ENCODE data around the gene FOXR1. TPM values are rescaled to one million over a fixed set of nuclear protein-coding genes. Genes with fewer than 3 reads are reported as not detected.

FOXR1 gene
- total RNA-seq, 1 donor from 2014 or later: not detected

- peak overlapping the region; percentile 94 for H3K4me3 Mint-ChIP-seq (ENCODE audit: low read depth)
- peaks cover 16% of the 10 kb centered on the region for H3K4me1 Mint-ChIP-seq (ENCODE audit: low read depth)
- no peaks in the 10 kb centered on the region for H3K36me3 Mint-ChIP-seq (ENCODE audit: insufficient read depth)
- H3K27ac Mint-ChIP-seq: peak overlapping the region; percentile 97
- no peaks in the 10 kb centered on the region for H3K9me3 Mint-ChIP-seq (ENCODE audit: low read depth)
- peaks cover 9% of the 10 kb centered on the region for H3K27me3 Mint-ChIP-seq
- no peak for TF ChIP-seq CTCF (IDR thresholded peaks at IDR 0.05; ENCODE audit: unreplicated experiment)
- peak; percentile 73 for DNase-seq (ENCODE audit: low spot score, unreplicated experiment)
These were observed 42.0 kb upstream of the FOXR1 start for GRCh38 chr11:118929501-118930093.

- peak overlapping the region; percentile 97 for H3K27ac Mint-ChIP-seq
- H3K27me3 Mint-ChIP-seq: peaks cover 9% of the 10 kb centered on the region
- TF ChIP-seq CTCF (IDR thresholded peaks at IDR 0.05; ENCODE audit: unreplicated experiment): peak; percentile 87
- peak overlapping the region; percentile 94 for H3K4me3 Mint-ChIP-seq (ENCODE audit: low read depth)
- peaks cover 15% of the 10 kb centered on the region for H3K4me1 Mint-ChIP-seq (ENCODE audit: low read depth)
- H3K9me3 Mint-ChIP-seq (ENCODE audit: low read depth): no peaks in the 10 kb centered on the region
- H3K36me3 Mint-ChIP-seq (ENCODE audit: insufficient read depth): no peaks in the 10 kb centered on the region
- peak; percentile 92 for DNase-seq (ENCODE audit: low spot score, unreplicated experiment)
These were observed 41.4 kb upstream of the FOXR1 start for GRCh38 chr11:118930094-118930712.

GRCh38 chr11:118931571-118931970 lies 40.0 kb upstream of the FOXR1 start:
- Mint-ChIP-seq H3K27ac (no peak overlapping the region), H3K4me3 (ENCODE audit: low read depth) (no peak overlapping the region), H3K4me1 (ENCODE audit: low read depth) (peaks cover 10% of the 10 kb centered on the region), H3K9me3 (ENCODE audit: low read depth) (no peaks in the 10 kb centered on the region), H3K27me3 (peaks cover 9% of the 10 kb centered on the region), H3K36me3 (ENCODE audit: insufficient read depth) (no peaks in the 10 kb centered on the region)
- no peak for TF ChIP-seq CTCF (IDR thresholded peaks at IDR 0.05; ENCODE audit: unreplicated experiment)
- no peak for DNase-seq (ENCODE audit: low spot score, unreplicated experiment)

GRCh38 chr11:118933486-118933885 lies 38.1 kb upstream of the FOXR1 start:
- no peak for TF ChIP-seq CTCF (IDR thresholded peaks at IDR 0.05; ENCODE audit: unreplicated experiment)
- peak overlapping the region; percentile 1 for H3K27ac Mint-ChIP-seq
- no peak overlapping the region for H3K4me3 Mint-ChIP-seq (ENCODE audit: low read depth)
- H3K36me3 Mint-ChIP-seq (ENCODE audit: insufficient read depth): no peaks in the 10 kb centered on the region
- peaks cover 16% of the 10 kb centered on the region for H3K27me3 Mint-ChIP-seq
- no peaks in the 10 kb centered on the region for H3K9me3 Mint-ChIP-seq (ENCODE audit: low read depth)
- H3K4me1 Mint-ChIP-seq (ENCODE audit: low read depth): peaks cover 3% of the 10 kb centered on the region
- no peak for DNase-seq (ENCODE audit: low spot score, unreplicated experiment)

GRCh38 chr11:118935376-118935775 lies 36.2 kb upstream of the FOXR1 start:
- no peaks in the 10 kb centered on the region for H3K9me3 Mint-ChIP-seq (ENCODE audit: low read depth)
- no peak overlapping the region for H3K27ac Mint-ChIP-seq
- H3K36me3 Mint-ChIP-seq (ENCODE audit: insufficient read depth): no peaks in the 10 kb centered on the region
- no peak for TF ChIP-seq CTCF (IDR thresholded peaks at IDR 0.05; ENCODE audit: unreplicated experiment)
- peaks cover 25% of the 10 kb centered on the region for H3K27me3 Mint-ChIP-seq
- DNase-seq (ENCODE audit: low spot score, unreplicated experiment): no peak
- peaks cover under 1% of the 10 kb centered on the region for H3K4me1 Mint-ChIP-seq (ENCODE audit: low read depth)
- no peak overlapping the region for H3K4me3 Mint-ChIP-seq (ENCODE audit: low read depth)

All from progenitor cell of endocrine pancreas (in vitro differentiated cells).